Measurements from ENCODE around the gene PAGE2B. TPM values are rescaled to one million over a fixed set of nuclear protein-coding genes. Genes with fewer than 3 reads are reported as not detected.

Gene PAGE2B
- total RNA-seq, 2 donors from 2014 or later: not detected

GRCh38 chrX:55028040-55028439, 46.8 kb upstream of the PAGE2B start:
- Histone ChIP-seq H3K27me3 (ENCODE audit: control insufficient read depth, insufficient read depth, low read length, poor library complexity, severe bottlenecking) (no peaks in the 10 kb centered on the region), H3K4me1 (ENCODE audit: control insufficient read depth, insufficient read depth, low read length) (no peaks in the 10 kb centered on the region), H3K9me3 (ENCODE audit: control insufficient read depth, low read length) (no peaks in the 10 kb centered on the region), H3K9ac (ENCODE audit: extremely low read depth, low read length, poor library complexity, severe bottlenecking) (no peak overlapping the region), H3K27ac (ENCODE audit: low read depth, low read length) (no peak overlapping the region), H3K4me3 (ENCODE audit: low read length) (no peak overlapping the region), H3K36me3 (ENCODE audit: control insufficient read depth, insufficient read depth, low read length) (no peaks in the 10 kb centered on the region)
- Mint-ChIP-seq H3K4me1 (peaks cover 6% of the 10 kb centered on the region), H3K27me3 (ENCODE audit: insufficient read depth) (peaks cover 2% of the 10 kb centered on the region), H3K36me3 (ENCODE audit: low read depth) (no peaks in the 10 kb centered on the region), H3K4me3 (no peak overlapping the region), H3K27ac (no peak overlapping the region), H3K9me3 (peaks cover 41% of the 10 kb centered on the region)
- WGBS, 2 experiments (ENCODE audit: insufficient coverage in 1 of 2, insufficient read length in 1 of 2): 93% methylated on average over 4 of the region's 4 CpGs; no CpG with 5 or more reads in 1 of the 2 experiments
- no peak for DNase-seq
- TF ChIP-seq CTCF (conservative IDR thresholded peaks at IDR 0.05): no peak

GRCh38 chrX:55028611-55029010, 46.2 kb upstream of the PAGE2B start:
- Histone ChIP-seq H3K4me3 (ENCODE audit: low read length) (no peak overlapping the region), H3K27ac (ENCODE audit: low read depth, low read length) (no peak overlapping the region), H3K9me3 (ENCODE audit: control insufficient read depth, low read length) (no peaks in the 10 kb centered on the region), H3K27me3 (ENCODE audit: control insufficient read depth, insufficient read depth, low read length, poor library complexity, severe bottlenecking) (no peaks in the 10 kb centered on the region), H3K9ac (ENCODE audit: extremely low read depth, low read length, poor library complexity, severe bottlenecking) (no peak overlapping the region), H3K36me3 (ENCODE audit: control insufficient read depth, insufficient read depth, low read length) (no peaks in the 10 kb centered on the region), H3K4me1 (ENCODE audit: control insufficient read depth, insufficient read depth, low read length) (no peaks in the 10 kb centered on the region)
- H3K27me3 Mint-ChIP-seq (ENCODE audit: insufficient read depth): peaks cover 2% of the 10 kb centered on the region
- no peak for DNase-seq
- no peak overlapping the region for H3K27ac Mint-ChIP-seq
- H3K4me3 Mint-ChIP-seq: no peak overlapping the region
- peaks cover 6% of the 10 kb centered on the region for H3K4me1 Mint-ChIP-seq
- no peaks in the 10 kb centered on the region for H3K36me3 Mint-ChIP-seq (ENCODE audit: low read depth)
- peaks cover 40% of the 10 kb centered on the region for H3K9me3 Mint-ChIP-seq
- no peak for TF ChIP-seq CTCF (conservative IDR thresholded peaks at IDR 0.05)

DNA sequence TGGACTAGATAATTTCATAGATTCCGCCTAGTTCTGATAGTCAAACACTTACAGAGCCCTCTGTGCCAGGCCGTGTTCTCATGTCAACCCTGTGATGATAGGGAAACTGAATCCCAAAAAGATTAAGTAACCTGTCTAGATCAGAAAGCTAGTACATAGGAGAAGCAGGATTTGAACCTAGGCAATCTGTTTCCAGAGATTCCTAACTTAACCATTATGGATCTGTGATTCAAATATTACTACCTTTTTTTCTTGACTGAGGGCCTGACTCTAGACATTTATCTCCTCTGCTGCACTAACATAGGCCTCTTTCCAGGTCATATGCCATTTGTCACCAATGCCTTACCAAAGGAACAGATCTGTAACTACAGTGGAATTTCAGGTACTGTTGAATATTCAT, 45.5 kb upstream of the PAGE2B start:
- no peak overlapping the region for H3K4me3 Mint-ChIP-seq
- Histone ChIP-seq H3K4me3 (ENCODE audit: low read length) (no peak overlapping the region), H3K36me3 (ENCODE audit: control insufficient read depth, insufficient read depth, low read length) (no peaks in the 10 kb centered on the region), H3K4me1 (ENCODE audit: control insufficient read depth, insufficient read depth, low read length) (no peaks in the 10 kb centered on the region), H3K9me3 (ENCODE audit: control insufficient read depth, low read length) (no peaks in the 10 kb centered on the region), H3K9ac (ENCODE audit: extremely low read depth, low read length, poor library complexity, severe bottlenecking) (no peak overlapping the region), H3K27me3 (ENCODE audit: control insufficient read depth, insufficient read depth, low read length, poor library complexity, severe bottlenecking) (no peaks in the 10 kb centered on the region), H3K27ac (ENCODE audit: low read depth, low read length) (no peak overlapping the region)
- no peaks in the 10 kb centered on the region for H3K36me3 Mint-ChIP-seq (ENCODE audit: low read depth)
- WGBS, 2 experiments (ENCODE audit: insufficient coverage in 1 of 2, insufficient read length in 1 of 2): 94 to 100% methylated on average over 1 to 2 of the region's 2 CpGs
- H3K27ac Mint-ChIP-seq: no peak overlapping the region
- no peak for DNase-seq
- H3K27me3 Mint-ChIP-seq (ENCODE audit: insufficient read depth): no peaks in the 10 kb centered on the region
- H3K4me1 Mint-ChIP-seq: peaks cover 6% of the 10 kb centered on the region
- peaks cover 38% of the 10 kb centered on the region for H3K9me3 Mint-ChIP-seq
- TF ChIP-seq CTCF (conservative IDR thresholded peaks at IDR 0.05): no peak
